HepG2 (cell line): Measurements from ENCODE around the gene SUCLG2. TPM values are rescaled to one million over a fixed set of nuclear protein-coding genes. Genes with fewer than 3 reads are reported as not detected.
A peak's percentile ranks its signal among the peaks of the same experiment; 100 is the strongest.

Experiments
- ATAC-seq: fragments of 200-7000 bp; cut with Tn5 transposase; 3 replicates; pipeline ENCODE4 v1.9.1; 2020; ENCODE audit warnings: mild to moderate bottlenecking, moderate library complexity
- BruUV-seq: library from RNA; stranded (reverse); fragments of 400-500 nt; replicated peaks from 2 replicates; lab custom pipeline; 2021; lab: Mats Ljungman, UMichigan
- CTCF ChIA-PET: fragments of 300-600 bp; formaldehyde crosslinking; extraction: SDS; loops from one replicate; lab custom pipeline; 2021; ENCODE audit warnings: low total read pairs, inconsistent platforms, low intra/inter-chr PET ratio; lab: Yijun Ruan, JAX
- POLR2A ChIA-PET: fragments of 350-600 bp; sonication (Branson Sonifier 250); formaldehyde crosslinking; loops from one replicate; lab custom pipeline; 2020; ENCODE audit warnings: antibody characterized with exemption, inconsistent platforms; lab: Yijun Ruan, JAX
- DNase-seq: peaks from one replicate; pipeline ENCODE4 v3.0.0-alpha.2; 2015; ENCODE audit warnings: low spot score
- FAIRE-seq: peaks from 3 replicates; lab custom pipeline; 2011; peaks lifted over from hg19 to GRCh38; lab: Jason Lieb, UNC
- H2AFZ ChIP-seq: one replicate; pipeline ENCODE4 v1.6.1; 2011; ENCODE audit warnings: low read length, inconsistent platforms
- H3K27ac ChIP-seq: fragments of 300-600 bp; 3 replicates; pipeline ENCODE4 v1.8.0; 2011; ENCODE audit warnings: mixed run types, mild to moderate bottlenecking, mixed read lengths, low read length, inconsistent platforms; ENCODE audit not compliant: insufficient read depth; ENCODE audit errors: extremely low read length
- H3K27me3 ChIP-seq, 2 experiments: fragments of 200-600 bp in 1 of 2; 2 replicates in 1 of 2; 3 replicates in 1 of 2; pipeline versions ENCODE4 v1.6.0 to v1.8.0; 2011; ENCODE audit warnings: low read length in 2 of 2, mild to moderate bottlenecking in 2 of 2, moderate library complexity in 2 of 2, inconsistent platforms in 1 of 2; ENCODE audit not compliant: insufficient read depth in 2 of 2, control insufficient read depth in 1 of 2
- H3K36me3 ChIP-seq, 2 experiments: fragments of 200-600 bp in 1 of 2; replicated peaks in 1 of 2; 2 replicates in 1 of 2; 3 replicates in 1 of 2; pipeline versions ENCODE4 v1.5.1 to v1.8.0; 2011; ENCODE audit warnings: low read length in 2 of 2, inconsistent platforms in 1 of 2; ENCODE audit not compliant: insufficient read depth in 2 of 2, control insufficient read depth in 1 of 2
- H3K4me1 ChIP-seq: 2 replicates; pipeline ENCODE4 v1.5.1; 2012; ENCODE audit warnings: low read length, inconsistent platforms; ENCODE audit not compliant: insufficient read depth
- H3K4me2 ChIP-seq: 2 replicates; pipeline ENCODE4 v1.6.0; 2011; ENCODE audit warnings: low read depth, low read length, inconsistent platforms
- H3K4me3 ChIP-seq, 3 experiments: fragments of 200-600 bp in 1 of 3; sonication (generic), shearing (Covaris generic) in 1 of 3; replicated peaks in 1 of 3; 2 replicates each; pipeline ENCODE4 v1.5.1; 2011 to 2016; ENCODE audit warnings: low read length in 3 of 3, inconsistent platforms in 2 of 3, low read depth in 2 of 3, mild to moderate bottlenecking in 2 of 3, control low read depth in 1 of 3, mixed read lengths in 1 of 3; ENCODE audit not compliant: insufficient read depth in 1 of 3
- H3K79me2 ChIP-seq: one replicate; pipeline ENCODE4 v1.6.1; 2011; ENCODE audit warnings: low read length, inconsistent platforms; ENCODE audit not compliant: insufficient read depth
- H3K9ac ChIP-seq: 2 replicates; pipeline ENCODE4 v1.6.0; 2011; ENCODE audit warnings: mild to moderate bottlenecking, low read depth, low read length, inconsistent platforms; ENCODE audit not compliant: insufficient read depth
- H3K9me3 ChIP-seq: 2 replicates; pipeline ENCODE4 v1.5.1; 2012; ENCODE audit warnings: mild to moderate bottlenecking, low read length
- H4K20me1 ChIP-seq: 2 replicates; pipeline ENCODE4 v1.6.0; 2011; ENCODE audit warnings: inconsistent platforms, mild to moderate bottlenecking, low read length, moderate library complexity; ENCODE audit not compliant: insufficient read depth
- ARHGAP35 ChIP-seq: sonication (generic); formaldehyde crosslinking; IDR thresholded peaks from 2 replicates; pipeline ENCODE4 v1.9.0; 2022; ENCODE audit warnings: mild to moderate bottlenecking, inconsistent platforms, moderate library complexity, missing genetic modification reagents, borderline replicate concordance
- ASH2L ChIP-seq: fragments of 300-600, 200-600 bp; sonication (generic); IDR thresholded peaks from 2 replicates; pipeline ENCODE4 v1.7.0; 2017; ENCODE audit warnings: low read depth, mild to moderate bottlenecking, moderate library complexity, mixed read lengths, low read length; ENCODE audit not compliant: insufficient read length
- DMAP1 ChIP-seq: IDR thresholded peaks from 2 replicates; pipeline ENCODE4 v1.6.1; 2016
- EP300 ChIP-seq, 3 experiments: sonication (generic) in 1 of 3; formaldehyde crosslinking in 1 of 3; IDR thresholded peaks; 2 replicates each; pipeline versions ENCODE4 v1.5.1 to v1.6.1; 2011 to 2020; ENCODE audit warnings: low read depth in 2 of 3, low read length in 2 of 3, borderline replicate concordance in 1 of 3, improper control_type of control experiment in 1 of 3, mild to moderate bottlenecking in 1 of 3, missing genetic modification reagents in 1 of 3, moderate library complexity in 1 of 3
- FOXA3 ChIP-seq: IDR thresholded peaks from 2 replicates; pipeline ENCODE4 v1.6.1; 2016; ENCODE audit warnings: missing genetic modification reagents, missing compliant biosample characterization
- FOXP1 ChIP-seq, 2 experiments: fragments of 450-650 bp in 1 of 2; IDR thresholded peaks; 2 replicates each; pipeline ENCODE4 v1.6.1; 2017 to 2018; ENCODE audit warnings: antibody characterized with exemption in 1 of 2
- HMG20B ChIP-seq: conservative IDR thresholded peaks from 2 replicates; pipeline ENCODE4 v1.6.1; 2016; ENCODE audit warnings: missing genetic modification reagents, missing compliant biosample characterization
- HNF4G ChIP-seq, 2 experiments: sonication (generic) in 1 of 2; formaldehyde crosslinking in 1 of 2; IDR thresholded peaks; 2 replicates each; pipeline versions ENCODE4 v1.4.0 to v1.6.1; 2011 to 2020; ENCODE audit warnings: borderline replicate concordance in 2 of 2, low read depth in 2 of 2, mild to moderate bottlenecking in 2 of 2, low read length in 1 of 2, missing genetic modification reagents in 1 of 2, moderate library complexity in 1 of 2
- MED1 ChIP-seq: sonication (generic); formaldehyde crosslinking; IDR thresholded peaks from 2 replicates; pipeline ENCODE4 v1.4.0; 2020; ENCODE audit warnings: missing genetic modification reagents
- SPEN ChIP-seq: sonication (generic); formaldehyde crosslinking; IDR thresholded peaks from 2 replicates; pipeline ENCODE4 v1.5.1; 2020; ENCODE audit warnings: low read depth, mild to moderate bottlenecking, missing genetic modification reagents
- ZKSCAN1 ChIP-seq: fragments of 150-350 bp; IDR thresholded peaks from 2 replicates; pipeline ENCODE4 v1.6.1; 2014; ENCODE audit warnings: low read length
- ZNF619 ChIP-seq: sonication (generic); formaldehyde crosslinking; IDR thresholded peaks from 2 replicates; pipeline ENCODE4 v1.4.0; 2020; ENCODE audit warnings: mild to moderate bottlenecking, missing genetic modification reagents
- ZNF703 ChIP-seq: sonication (generic); formaldehyde crosslinking; IDR thresholded peaks from 2 replicates; pipeline ENCODE4 v1.5.1; 2020; ENCODE audit warnings: missing genetic modification reagents, mild to moderate bottlenecking, moderate library complexity, borderline replicate concordance
- ZNF782 ChIP-seq: sonication (generic); formaldehyde crosslinking; IDR thresholded peaks from 2 replicates; pipeline ENCODE4 v1.4.0; 2020; ENCODE audit warnings: missing genetic modification reagents, mild to moderate bottlenecking, borderline replicate concordance
- ZNF83 ChIP-seq: sonication (generic); formaldehyde crosslinking; IDR thresholded peaks from 2 replicates; pipeline ENCODE4 v1.4.0; 2020; ENCODE audit warnings: missing genetic modification reagents, mild to moderate bottlenecking, borderline replicate concordance
- WGBS: methylation state at CpG from one replicate; pipeline ENCODE4 v1.1.6; 2017; ENCODE audit warnings: low lambda C conversion rate; 5-methylcytosine and 5-hydroxymethylcytosine counted together
- in situ Hi-C: cut with HindIII; loops from 2 replicates; pipeline ENCODE4 v1.10.0; 2017; ENCODE audit warnings: low pct_unique_long_range_greater_than_20kb; ENCODE audit not compliant: extremely low pct_ligation_motif_present
- intact Hi-C: fragments of 100-400 bp; cut with micrococcal nuclease; formaldehyde crosslinking; loops from one replicate; pipeline ENCODE4 v1.10.0; 2022; ENCODE audit not compliant: unreplicated experiment
- polyA plus RNA-seq, 8 experiments: library from polyadenylated mRNA; depleted of rRNA in 3 of 8; stranded (reverse) in 7 of 8; unstranded in 1 of 8; fragments of >200 nt; fragmentation: Illumina TruSeq in 4 of 8; extraction: Trizol in 4 of 8; gene quantifications; 2 replicates each; pipeline versions ENCODE4 v1.2.1 to v1.2.3, GENCODE V29; 2011 to 2016; ENCODE audit warnings: low read depth in 4 of 8, missing spikeins in 1 of 8, mixed read lengths in 1 of 8; ENCODE audit not compliant: insufficient read depth in 1 of 8
- total RNA-seq, 5 experiments: library from RNA; depleted of rRNA; stranded (reverse); fragments of >200 nt; fragmentation: Illumina TruSeq; extraction: Trizol; gene quantifications; 2 replicates each; pipeline ENCODE4 v1.2.3, GENCODE V29; 2016; ENCODE audit warnings: low read depth in 1 of 5
- TF ChIP-seq, protein P1 (sequence below): IDR thresholded peaks from 2 replicates; pipeline ENCODE4 v1.6.1; 2016; ENCODE audit warnings: mild to moderate bottlenecking
- TF ChIP-seq, protein P2 (sequence below): sonication (generic); formaldehyde crosslinking; IDR thresholded peaks from 2 replicates; pipeline ENCODE4 v1.4.0; 2020; ENCODE audit warnings: missing genetic modification reagents, mild to moderate bottlenecking, borderline replicate concordance
- TF ChIP-seq, protein P3 (sequence below): sonication (generic); formaldehyde crosslinking; IDR thresholded peaks from 2 replicates; pipeline ENCODE4 v1.5.0; 2020; ENCODE audit warnings: missing genetic modification reagents

SUCLG2 gene
- total and polyA plus RNA-seq, 2 of the 13 experiments (the other 11 are each of a cell fraction or from before 2014, with no cell fraction given): 21.4 to 64.9 TPM

DNA sequence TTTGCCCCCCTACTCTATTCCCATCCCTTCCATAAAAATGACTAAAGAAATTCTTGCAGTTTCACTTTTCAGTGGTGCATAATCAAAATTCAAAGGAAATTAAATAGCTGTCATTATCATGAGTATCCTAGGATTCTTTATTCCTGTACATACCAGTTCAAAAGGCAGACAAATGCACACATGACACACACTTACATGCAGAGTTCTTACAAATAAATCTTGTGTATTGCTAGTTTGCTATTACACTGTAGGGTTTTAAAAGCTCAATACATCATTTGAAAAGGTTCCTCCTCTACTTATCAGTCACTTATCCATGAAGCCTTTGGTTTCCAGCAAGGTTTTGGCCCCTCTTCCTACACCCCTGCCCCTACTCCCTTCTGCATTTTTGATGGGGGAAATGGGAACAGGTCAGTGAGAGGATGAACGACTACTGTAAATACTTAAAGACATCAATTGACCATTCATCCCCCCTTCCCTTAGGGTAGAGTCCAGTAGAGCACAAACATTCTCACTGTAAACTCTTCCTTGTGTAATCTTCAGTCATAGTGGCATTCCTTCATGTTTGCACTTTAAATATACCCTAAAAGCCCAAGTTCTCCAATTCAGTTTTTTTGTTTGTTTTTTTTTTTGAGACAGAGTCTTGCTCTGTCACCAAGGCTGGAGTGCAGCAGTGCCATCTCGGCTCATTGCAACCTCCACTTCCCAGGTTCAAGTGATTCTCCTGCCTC lies 92.6 kb downstream of the SUCLG2 start:
- ATAC-seq (peak; percentile 92), FAIRE-seq (peak; percentile 70), DNase-seq (peak; percentile 66)
- in situ Hi-C loops: no loop called here
- CTCF ChIA-PET: no interaction called here
- Histone ChIP-seq H2AFZ (no peak overlapping the region), H3K9me3 (no peaks in the 10 kb centered on the region), H4K20me1 (no peaks in the 10 kb centered on the region), H3K27ac (peak overlapping the region; percentile 36), H3K79me2 (no peaks in the 10 kb centered on the region), H3K4me2 (peak overlapping the region; percentile 22; the same call in 1 of the 2 replicates), H3K4me1 (peaks cover 33% of the 10 kb centered on the region), H3K4me3 (peak overlapping the region in 1 of 3 experiments; percentile 13; a peak in 1 of 6 replicates), H3K36me3 (peaks cover 0 to 2% of the 10 kb centered on the region in 2 experiments; a peak in 1 of 5 replicates), H3K27me3 (no peaks in the 10 kb centered on the region), H3K9ac (no peak overlapping the region)
- 13% methylated on average over 2 of the region's 2 CpGs for WGBS
- intact Hi-C loops: no loop called here
- POLR2A ChIA-PET: no interaction called here
- no TSS peak for BruUV-seq
- TF ChIP-seq ZNF619 (no peak), MED1 (CRISPR knock-in tag) (0 out of 2 replicates have a peak, but pooled peaks have one; percentile 16), ZNF83 (CRISPR knock-in tag) (no peak), DMAP1 (CRISPR knock-in tag) (no peak), ZNF703 (CRISPR knock-in tag) (no peak), FOXA3 (CRISPR knock-in tag) (peak; percentile 61), ZKSCAN1 (no peak), ZNF782 (CRISPR knock-in tag) (no peak), ASH2L (no peak), SPEN (CRISPR knock-in tag) (no peak), FOXP1 (IDR thresholded peaks at IDR 0.05) (no peak), FOXP1 (CRISPR knock-in tag; IDR thresholded peaks at IDR 0.05) (peak; percentile 72), EP300 (IDR thresholded peaks at IDR 0.05; ENCODE audit: low read depth in 2 of 2, low read length in 2 of 2) (peak in 1 of 2 experiments; percentile 32; a peak in 1 of 4 replicates), EP300 (CRISPR knock-in tag; IDR thresholded peaks at IDR 0.05; ENCODE audit: borderline replicate concordance) (no peak), HNF4G (IDR thresholded peaks at IDR 0.05; ENCODE audit: borderline replicate concordance, low read depth, low read length) (peak; percentile 26; the same call in 1 of the 2 replicates), HNF4G (CRISPR knock-in tag; IDR thresholded peaks at IDR 0.05; ENCODE audit: borderline replicate concordance, low read depth) (no peak), HMG20B (CRISPR knock-in tag) (no peak), ARHGAP35 (no peak)
- TF ChIP-seq, protein P1, sequence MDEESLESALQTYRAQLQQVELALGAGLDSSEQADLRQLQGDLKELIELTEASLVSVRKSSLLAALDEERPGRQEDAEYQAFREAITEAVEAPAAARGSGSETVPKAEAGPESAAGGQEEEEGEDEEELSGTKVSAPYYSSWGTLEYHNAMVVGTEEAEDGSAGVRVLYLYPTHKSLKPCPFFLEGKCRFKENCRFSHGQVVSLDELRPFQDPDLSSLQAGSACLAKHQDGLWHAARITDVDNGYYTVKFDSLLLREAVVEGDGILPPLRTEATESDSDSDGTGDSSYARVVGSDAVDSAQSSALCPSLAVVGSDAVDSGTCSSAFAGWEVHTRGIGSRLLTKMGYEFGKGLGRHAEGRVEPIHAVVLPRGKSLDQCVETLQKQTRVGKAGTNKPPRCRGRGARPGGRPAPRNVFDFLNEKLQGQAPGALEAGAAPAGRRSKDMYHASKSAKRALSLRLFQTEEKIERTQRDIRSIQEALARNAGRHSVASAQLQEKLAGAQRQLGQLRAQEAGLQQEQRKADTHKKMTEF: 0 out of 2 replicates have a peak, but pooled peaks have one; percentile 14
- TF ChIP-seq, protein P2, sequence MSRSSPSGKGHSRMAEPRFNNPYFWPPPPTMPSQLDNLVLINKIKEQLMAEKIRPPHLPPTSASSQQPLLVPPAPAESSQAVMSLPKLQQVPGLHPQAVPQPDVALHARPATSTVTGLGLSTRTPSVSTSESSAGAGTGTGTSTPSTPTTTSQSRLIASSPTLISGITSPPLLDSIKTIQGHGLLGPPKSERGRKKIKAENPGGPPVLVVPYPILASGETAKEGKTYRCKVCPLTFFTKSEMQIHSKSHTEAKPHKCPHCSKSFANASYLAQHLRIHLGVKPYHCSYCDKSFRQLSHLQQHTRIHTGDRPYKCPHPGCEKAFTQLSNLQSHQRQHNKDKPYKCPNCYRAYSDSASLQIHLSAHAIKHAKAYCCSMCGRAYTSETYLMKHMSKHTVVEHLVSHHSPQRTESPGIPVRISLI (CRISPR knock-in tag): peak; percentile 81; the same call in 1 of the 2 replicates
- TF ChIP-seq, protein P3, sequence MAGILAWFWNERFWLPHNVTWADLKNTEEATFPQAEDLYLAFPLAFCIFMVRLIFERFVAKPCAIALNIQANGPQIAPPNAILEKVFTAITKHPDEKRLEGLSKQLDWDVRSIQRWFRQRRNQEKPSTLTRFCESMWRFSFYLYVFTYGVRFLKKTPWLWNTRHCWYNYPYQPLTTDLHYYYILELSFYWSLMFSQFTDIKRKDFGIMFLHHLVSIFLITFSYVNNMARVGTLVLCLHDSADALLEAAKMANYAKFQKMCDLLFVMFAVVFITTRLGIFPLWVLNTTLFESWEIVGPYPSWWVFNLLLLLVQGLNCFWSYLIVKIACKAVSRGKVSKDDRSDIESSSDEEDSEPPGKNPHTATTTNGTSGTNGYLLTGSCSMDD (CRISPR knock-in tag): no peak
